Sigmoid colon (tissue), 7 donors: ENCODE measurements around the gene ZFHX2. TPM values are rescaled to one million over a fixed set of nuclear protein-coding genes. Genes with fewer than 3 reads are reported as not detected.

ENCODE experiments used
- DNase-seq: peaks from one replicate; pipeline ENCODE4 v3.0.0-alpha.2; 2019
- H3K27ac ChIP-seq, 4 donors: fragments of 200-600 bp; sonication (generic); one replicate each; pipeline ENCODE4 v1.5.1; 2016 to 2019; ENCODE audit warnings: mild to moderate bottlenecking in 1 of 4
- H3K27me3 ChIP-seq, 3 donors: fragments of 200-600 bp; sonication (generic); one replicate each; pipeline ENCODE4 v1.5.1; 2019; ENCODE audit warnings: mild to moderate bottlenecking in 1 of 3
- H3K36me3 ChIP-seq, 4 donors: fragments of 200-600 bp; sonication (generic); one replicate each; pipeline ENCODE4 v1.5.1; 2016 to 2019
- H3K4me1 ChIP-seq, 4 donors: fragments of 200-600 bp; sonication (generic); one replicate each; pipeline ENCODE4 v1.5.1; 2017 to 2019
- H3K4me3 ChIP-seq, 4 donors: fragments of 200-600 bp; sonication (generic); one replicate each; pipeline ENCODE4 v1.5.1; 2017 to 2019; ENCODE audit warnings: mild to moderate bottlenecking in 2 of 4, moderate library complexity in 1 of 4
- H3K9me3 ChIP-seq, 4 donors: fragments of 200-600 bp in 3 of 4; sonication (generic) in 3 of 4; one replicate each; pipeline versions ENCODE4 v1.5.1 to v1.6.1; 2013 to 2019
- EP300 ChIP-seq, 4 donors: sonication (generic); formaldehyde crosslinking; IDR thresholded peaks; one replicate each; pipeline ENCODE4 v1.6.1; 2017; ENCODE audit warnings: antibody characterized with exemption in 4 of 4
- POLR2A ChIP-seq, 2 donors: fragments of 450-650 bp; IDR thresholded peaks; one replicate each; pipeline ENCODE4 v1.6.1; 2016; ENCODE audit warnings: antibody characterized with exemption in 2 of 2, mild to moderate bottlenecking in 2 of 2, moderate library complexity in 2 of 2
- POLR2AphosphoS5 ChIP-seq, 4 donors: sonication (generic); formaldehyde crosslinking; IDR thresholded peaks; one replicate each; pipeline ENCODE4 v1.6.1; 2017; ENCODE audit warnings: antibody characterized with exemption in 4 of 4
- WGBS, 2 donors: extraction: QIAGEN DNeasy Blood & Tissue Kit; methylation state at CpG; one replicate each; pipeline ENCODE4 v1.1.7; 2013; 5-methylcytosine and 5-hydroxymethylcytosine counted together
- intact Hi-C: fragments of 100-400 bp; cut with DNase I; formaldehyde crosslinking; loops from one replicate; pipeline ENCODE4 v1.15.1; 2023
- polyA plus RNA-seq, 3 donors: library from polyadenylated mRNA; stranded (reverse); fragments of 200-250 nt; gene quantifications; one replicate each; pipeline ENCODE4 v1.2.3, GENCODE V29; 2013
- total RNA-seq, 4 donors: library from RNA; depleted of rRNA; stranded (reverse); fragments of >200 nt; gene quantifications; one replicate each; pipeline ENCODE4 v1.1.0, GENCODE V29; 2016
- TF ChIP-seq, protein P1 (sequence below), 4 experiments: fragments of 450-650 bp in 3 of 4; fragments of 200-600 bp in 1 of 4; IDR thresholded peaks; one replicate each; pipeline ENCODE4 v1.5.1; 2016 to 2019; ENCODE audit warnings: antibody characterized with exemption in 4 of 4, mild to moderate bottlenecking in 3 of 4, moderate library complexity in 2 of 4
- donor health status: healthy with polysubstance abuse.
- donor health status: Bipolar disorder and iron deficiency.
- donor health status: healthy.

Gene ZFHX2
- total and polyA plus RNA-seq, 7 donors: under 0.01 to 1.9 (median 0.56) TPM; not detected in 1

DNA sequence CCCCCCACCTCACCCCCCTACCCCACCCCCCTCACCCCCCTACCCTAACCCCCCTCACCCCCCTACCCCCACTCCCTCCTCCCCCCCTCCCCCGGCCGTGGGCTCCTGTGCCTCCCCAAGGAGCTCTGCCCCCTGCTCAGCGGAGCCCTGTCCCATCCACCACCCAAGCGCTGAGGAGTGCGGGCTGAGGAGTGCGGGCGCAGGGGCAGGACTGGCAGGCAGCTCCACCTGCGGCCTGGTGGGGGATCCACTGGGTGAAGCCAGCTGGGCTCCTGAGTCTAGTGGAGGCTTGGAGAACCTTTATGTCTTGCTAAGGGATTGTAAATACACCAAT, 29.4 kb upstream of the ZFHX2 start:
- intact Hi-C loops: no loop called here
- peaks cover 0 to 32% (median 18%) of the 10 kb centered on the region in 4 donors for H3K4me1 ChIP-seq
- no peak overlapping the region for H3K27ac ChIP-seq
- TF ChIP-seq POLR2A (IDR thresholded peaks at IDR 0.05) (no peak), EP300 (IDR thresholded peaks at IDR 0.05) (no peak), POLR2AphosphoS5 (IDR thresholded peaks at IDR 0.05) (no peak)
- TF ChIP-seq, protein P1, sequence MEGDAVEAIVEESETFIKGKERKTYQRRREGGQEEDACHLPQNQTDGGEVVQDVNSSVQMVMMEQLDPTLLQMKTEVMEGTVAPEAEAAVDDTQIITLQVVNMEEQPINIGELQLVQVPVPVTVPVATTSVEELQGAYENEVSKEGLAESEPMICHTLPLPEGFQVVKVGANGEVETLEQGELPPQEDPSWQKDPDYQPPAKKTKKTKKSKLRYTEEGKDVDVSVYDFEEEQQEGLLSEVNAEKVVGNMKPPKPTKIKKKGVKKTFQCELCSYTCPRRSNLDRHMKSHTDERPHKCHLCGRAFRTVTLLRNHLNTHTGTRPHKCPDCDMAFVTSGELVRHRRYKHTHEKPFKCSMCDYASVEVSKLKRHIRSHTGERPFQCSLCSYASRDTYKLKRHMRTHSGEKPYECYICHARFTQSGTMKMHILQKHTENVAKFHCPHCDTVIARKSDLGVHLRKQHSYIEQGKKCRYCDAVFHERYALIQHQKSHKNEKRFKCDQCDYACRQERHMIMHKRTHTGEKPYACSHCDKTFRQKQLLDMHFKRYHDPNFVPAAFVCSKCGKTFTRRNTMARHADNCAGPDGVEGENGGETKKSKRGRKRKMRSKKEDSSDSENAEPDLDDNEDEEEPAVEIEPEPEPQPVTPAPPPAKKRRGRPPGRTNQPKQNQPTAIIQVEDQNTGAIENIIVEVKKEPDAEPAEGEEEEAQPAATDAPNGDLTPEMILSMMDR (IDR thresholded peaks at IDR 0.05): no peak
- H3K4me3 ChIP-seq: no peak overlapping the region
- DNase-seq: peak; percentile 26
- H3K36me3 ChIP-seq: no peaks in the 10 kb centered on the region
- no peaks in the 10 kb centered on the region for H3K9me3 ChIP-seq
- H3K27me3 ChIP-seq: peaks cover 23 to 56% (median 33%) of the 10 kb centered on the region in 3 donors
- WGBS, 2 donors: 94 to 95% methylated on average over 6 of the region's 8 CpGs

- peaks cover 28 to 61% (median 39%) of the 10 kb centered on the region in 3 donors for H3K27me3 ChIP-seq
Measured at GRCh38 chr14:23580152-23580926, 28.8 kb upstream of the ZFHX2 start.

DNA sequence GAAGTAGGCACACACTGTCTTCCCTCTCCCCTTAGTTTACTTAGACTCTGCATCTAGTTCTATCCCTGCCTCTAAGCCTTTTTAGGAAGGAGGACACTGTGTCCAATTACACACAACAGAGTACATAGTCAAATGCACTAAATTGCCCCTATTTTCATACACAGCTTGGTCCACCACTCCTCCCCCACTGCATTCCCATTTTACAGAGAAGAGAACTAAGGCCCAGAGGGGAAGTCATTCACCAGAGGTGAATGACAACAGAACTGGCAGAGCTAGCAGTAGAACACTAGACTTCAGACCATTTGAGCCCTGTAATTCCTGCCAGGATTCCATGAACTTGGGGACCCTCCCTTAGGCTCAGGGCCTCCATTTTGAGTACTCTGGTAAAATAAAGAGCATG, 28.2 kb upstream of the ZFHX2 start:
- TF ChIP-seq POLR2A (IDR thresholded peaks at IDR 0.05): no peak
- TF ChIP-seq POLR2AphosphoS5 (IDR thresholded peaks at IDR 0.05): no peak
- no peak for TF ChIP-seq EP300 (IDR thresholded peaks at IDR 0.05)
- TF ChIP-seq, protein P1 (IDR thresholded peaks at IDR 0.05): no peak
- peaks cover 30 to 67% (median 45%) of the 10 kb centered on the region in 3 donors for H3K27me3 ChIP-seq
- no peaks in the 10 kb centered on the region for H3K9me3 ChIP-seq
- intact Hi-C loops: no loop called here
- H3K36me3 ChIP-seq: no peaks in the 10 kb centered on the region
- H3K4me1 ChIP-seq: peaks cover 0 to 37% (median 19%) of the 10 kb centered on the region in 4 donors
- no peak overlapping the region for H3K4me3 ChIP-seq
- H3K27ac ChIP-seq: no peak overlapping the region
- DNase-seq: no peak

More at GRCh38 chr14:23580152-23580926, 28.8 kb upstream of the ZFHX2 start:
- Histone ChIP-seq H3K36me3 (no peaks in the 10 kb centered on the region), H3K4me3 (no peak overlapping the region), H3K9me3 (no peaks in the 10 kb centered on the region), H3K4me1 (peaks cover 0 to 37% (median 19%) of the 10 kb centered on the region in 4 donors), H3K27ac (no peak overlapping the region)
- peak; percentile 37 for DNase-seq
- TF ChIP-seq POLR2A (IDR thresholded peaks at IDR 0.05) (no peak), POLR2AphosphoS5 (IDR thresholded peaks at IDR 0.05) (no peak), EP300 (IDR thresholded peaks at IDR 0.05) (no peak)
- TF ChIP-seq, protein P1 (IDR thresholded peaks at IDR 0.05): no peak
- 91 to 92% methylated on average over 24 of the region's 24 CpGs for WGBS, 2 donors
- intact Hi-C loops: no loop called here

DNA sequence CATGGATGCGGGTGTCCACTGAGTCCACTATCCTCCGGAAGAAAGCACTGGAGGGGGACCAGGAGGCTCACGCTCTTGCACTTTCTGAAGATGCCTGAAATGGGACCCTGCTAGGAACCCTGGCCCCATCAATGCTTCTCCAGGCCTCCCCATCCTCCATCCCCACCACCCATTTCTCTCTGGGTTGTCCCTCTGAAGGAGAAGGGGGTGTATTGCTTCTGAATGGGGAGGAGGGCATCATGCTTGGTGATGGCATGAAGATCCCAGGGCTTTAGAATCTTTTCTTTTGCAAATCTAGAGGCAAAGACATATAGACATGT, 27.7 kb upstream of the ZFHX2 start:
- DNase-seq: peak; percentile 29
- peaks cover 0 to 37% (median 19%) of the 10 kb centered on the region in 4 donors for H3K4me1 ChIP-seq
- peaks cover 30 to 72% (median 48%) of the 10 kb centered on the region in 3 donors for H3K27me3 ChIP-seq
- TF ChIP-seq EP300 (IDR thresholded peaks at IDR 0.05) (no peak), POLR2A (IDR thresholded peaks at IDR 0.05) (no peak), POLR2AphosphoS5 (IDR thresholded peaks at IDR 0.05) (no peak)
- TF ChIP-seq, protein P1 (IDR thresholded peaks at IDR 0.05): no peak
- H3K36me3 ChIP-seq: no peaks in the 10 kb centered on the region
- intact Hi-C loops: no loop called here
- H3K27ac ChIP-seq: no peak overlapping the region
- WGBS, 2 donors: 76 to 88% methylated on average over 3 of the region's 3 CpGs
- H3K9me3 ChIP-seq: no peaks in the 10 kb centered on the region
- no peak overlapping the region for H3K4me3 ChIP-seq
